SK-N-SH treated with all-trans-retinoic acid at 6 μM for 48 hours (cell line): ENCODE results near the gene PIM1.

Experiments
- ATAC-seq: fragments of 200-7000 bp; cut with Tn5 transposase; 3 replicates; pipeline ENCODE4 v1.9.1; 2020; ENCODE audit warnings: mild to moderate bottlenecking, moderate library complexity
- ARNTL ChIP-seq: fragments of 450-650 bp; formaldehyde crosslinking; IDR thresholded peaks from 2 replicates; pipeline ENCODE4 v1.5.0; 2020; ENCODE audit warnings: low read depth, mild to moderate bottlenecking, moderate library complexity, borderline replicate concordance
- BACH2 ChIP-seq: fragments of 250-450 bp; sonication (Bioruptor Pico); IDR thresholded peaks from 2 replicates; pipeline ENCODE4 v1.9.0; 2021; ENCODE audit warnings: mild to moderate bottlenecking, borderline replicate concordance
- CREB5 ChIP-seq: fragments of 250-450 bp; sonication (Bioruptor Pico); IDR thresholded peaks from 2 replicates; pipeline ENCODE4 v1.5.1; 2020; ENCODE audit warnings: low read depth, mild to moderate bottlenecking, moderate library complexity
- CSDC2 ChIP-seq: fragments of 250-450 bp; sonication (Bioruptor Pico); IDR thresholded peaks from 2 replicates; pipeline ENCODE4 v1.5.0; 2020; ENCODE audit warnings: mild to moderate bottlenecking, moderate library complexity
- ESRRG ChIP-seq: fragments of 250-450 bp; sonication (Bioruptor Pico); IDR thresholded peaks from 2 replicates; pipeline ENCODE4 v1.6.1; 2021; ENCODE audit warnings: mild to moderate bottlenecking
- PPARA ChIP-seq: fragments of 250-450 bp; sonication (Bioruptor Pico); IDR thresholded peaks from 2 replicates; pipeline ENCODE4 v1.5.0; 2020; ENCODE audit warnings: mild to moderate bottlenecking, borderline replicate concordance
- ZNF565 ChIP-seq: fragments of 450-650 bp; formaldehyde crosslinking; conservative IDR thresholded peaks from 2 replicates; pipeline ENCODE4 v1.5.0; 2020; ENCODE audit warnings: low read depth, mild to moderate bottlenecking, moderate library complexity
- ZNF70 ChIP-seq: fragments of 450-650 bp; formaldehyde crosslinking; IDR thresholded peaks from 2 replicates; pipeline ENCODE4 v1.5.0; 2020; ENCODE audit warnings: mild to moderate bottlenecking, moderate library complexity
- ZNF8 ChIP-seq: fragments of 450-650 bp; formaldehyde crosslinking; IDR thresholded peaks from 2 replicates; pipeline ENCODE4 v1.5.0; 2020; ENCODE audit warnings: mild to moderate bottlenecking, moderate library complexity
- TF ChIP-seq, protein P1 (sequence below): fragments of 250-450 bp; sonication (Bioruptor Pico); IDR thresholded peaks from 2 replicates; pipeline ENCODE4 v1.8.0; 2020; ENCODE audit warnings: mild to moderate bottlenecking, moderate library complexity, borderline replicate concordance
- TF ChIP-seq, protein P2 (sequence below): fragments of 250-450 bp; sonication (Bioruptor Pico); IDR thresholded peaks from 2 replicates; pipeline ENCODE4 v1.5.0; 2020; ENCODE audit warnings: mild to moderate bottlenecking, moderate library complexity

The PIM1 gene

DNA sequence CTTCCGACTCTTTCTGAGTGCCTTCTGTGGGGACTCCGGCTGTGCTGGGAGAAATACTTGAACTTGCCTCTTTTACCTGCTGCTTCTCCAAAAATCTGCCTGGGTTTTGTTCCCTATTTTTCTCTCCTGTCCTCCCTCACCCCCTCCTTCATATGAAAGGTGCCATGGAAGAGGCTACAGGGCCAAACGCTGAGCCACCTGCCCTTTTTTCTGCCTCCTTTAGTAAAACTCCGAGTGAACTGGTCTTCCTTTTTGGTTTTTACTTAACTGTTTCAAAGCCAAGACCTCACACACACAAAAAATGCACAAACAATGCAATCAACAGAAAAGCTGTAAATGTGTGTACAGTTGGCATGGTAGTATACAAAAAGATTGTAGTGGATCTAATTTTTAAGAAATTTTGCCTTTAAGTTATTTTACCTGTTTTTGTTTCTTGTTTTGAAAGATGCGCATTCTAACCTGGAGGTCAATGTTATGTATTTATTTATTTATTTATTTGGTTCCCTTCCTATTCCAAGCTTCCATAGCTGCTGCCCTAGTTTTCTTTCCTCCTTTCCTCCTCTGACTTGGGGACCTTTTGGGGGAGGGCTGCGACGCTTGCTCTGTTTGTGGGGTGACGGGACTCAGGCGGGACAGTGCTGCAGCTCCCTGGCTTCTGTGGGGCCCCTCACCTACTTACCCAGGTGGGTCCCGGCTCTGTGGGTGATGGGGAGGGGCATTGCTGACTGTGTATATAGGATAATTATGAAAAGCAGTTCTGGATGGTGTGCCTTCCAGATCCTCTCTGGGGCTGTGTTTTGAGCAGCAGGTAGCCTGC is 4.8 kb downstream of the PIM1 start:
- TF ChIP-seq ZNF70 (CRISPR knock-in tag), result no peak
- TF ChIP-seq, all 23 proteins: peak for 0
- no peak for ATAC-seq

DNA sequence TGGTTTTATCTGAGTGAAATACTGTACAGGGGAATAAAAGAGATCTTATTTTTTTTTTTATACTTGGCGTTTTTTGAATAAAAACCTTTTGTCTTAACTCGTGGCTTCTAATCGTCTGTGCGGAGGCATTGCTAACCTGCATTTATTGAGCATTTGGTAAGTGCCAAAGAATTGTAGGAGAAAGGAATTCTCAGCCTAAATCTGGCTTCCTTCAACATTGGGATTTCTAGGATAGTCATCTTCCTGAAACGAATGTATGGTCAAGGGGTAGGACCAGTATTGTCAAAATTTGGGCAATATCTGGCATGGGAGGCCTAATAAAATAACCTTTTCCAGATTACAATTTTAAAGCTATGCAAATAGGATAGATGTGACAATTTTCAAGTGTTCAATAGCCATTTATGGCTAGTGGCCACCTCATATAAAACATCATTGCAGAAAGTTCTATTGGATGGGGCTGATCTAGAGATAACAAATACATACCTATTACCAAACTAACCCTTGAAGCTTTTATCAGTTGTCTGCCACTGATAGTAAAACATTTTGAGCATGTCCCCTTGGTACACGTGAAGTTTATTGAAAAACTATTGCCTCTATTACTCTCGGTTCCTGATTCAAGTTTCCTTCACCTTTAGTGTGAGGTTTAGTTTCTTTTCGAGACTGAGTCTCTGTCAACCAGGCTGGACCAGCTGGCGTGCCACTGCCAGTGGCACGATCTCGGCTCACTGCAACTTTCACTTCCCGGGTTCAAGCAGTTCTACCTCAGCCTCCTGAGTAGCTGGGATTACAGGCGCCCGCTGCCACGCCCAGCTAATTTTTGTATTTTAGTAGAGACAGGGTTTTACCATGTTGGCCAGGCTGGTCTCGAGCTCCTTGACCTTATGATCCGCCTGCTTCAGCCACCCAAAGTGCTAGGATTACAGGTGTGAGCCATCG is 5.6 kb downstream of the PIM1 start:
- no peak for TF ChIP-seq ZNF70 (CRISPR knock-in tag)
- peak; percentile 8; the same call in 1 of the 2 replicates for TF ChIP-seq ESRRG
- TF ChIP-seq, protein P1, sequence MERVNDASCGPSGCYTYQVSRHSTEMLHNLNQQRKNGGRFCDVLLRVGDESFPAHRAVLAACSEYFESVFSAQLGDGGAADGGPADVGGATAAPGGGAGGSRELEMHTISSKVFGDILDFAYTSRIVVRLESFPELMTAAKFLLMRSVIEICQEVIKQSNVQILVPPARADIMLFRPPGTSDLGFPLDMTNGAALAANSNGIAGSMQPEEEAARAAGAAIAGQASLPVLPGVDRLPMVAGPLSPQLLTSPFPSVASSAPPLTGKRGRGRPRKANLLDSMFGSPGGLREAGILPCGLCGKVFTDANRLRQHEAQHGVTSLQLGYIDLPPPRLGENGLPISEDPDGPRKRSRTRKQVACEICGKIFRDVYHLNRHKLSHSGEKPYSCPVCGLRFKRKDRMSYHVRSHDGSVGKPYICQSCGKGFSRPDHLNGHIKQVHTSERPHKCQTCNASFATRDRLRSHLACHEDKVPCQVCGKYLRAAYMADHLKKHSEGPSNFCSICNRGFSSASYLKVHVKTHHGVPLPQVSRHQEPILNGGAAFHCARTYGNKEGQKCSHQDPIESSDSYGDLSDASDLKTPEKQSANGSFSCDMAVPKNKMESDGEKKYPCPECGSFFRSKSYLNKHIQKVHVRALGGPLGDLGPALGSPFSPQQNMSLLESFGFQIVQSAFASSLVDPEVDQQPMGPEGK (CRISPR knock-in tag), result peak; percentile 65; the same call in 1 of the 2 replicates
- TF ChIP-seq, all 23 proteins: peak for 2
- ATAC-seq, result no peak

DNA sequence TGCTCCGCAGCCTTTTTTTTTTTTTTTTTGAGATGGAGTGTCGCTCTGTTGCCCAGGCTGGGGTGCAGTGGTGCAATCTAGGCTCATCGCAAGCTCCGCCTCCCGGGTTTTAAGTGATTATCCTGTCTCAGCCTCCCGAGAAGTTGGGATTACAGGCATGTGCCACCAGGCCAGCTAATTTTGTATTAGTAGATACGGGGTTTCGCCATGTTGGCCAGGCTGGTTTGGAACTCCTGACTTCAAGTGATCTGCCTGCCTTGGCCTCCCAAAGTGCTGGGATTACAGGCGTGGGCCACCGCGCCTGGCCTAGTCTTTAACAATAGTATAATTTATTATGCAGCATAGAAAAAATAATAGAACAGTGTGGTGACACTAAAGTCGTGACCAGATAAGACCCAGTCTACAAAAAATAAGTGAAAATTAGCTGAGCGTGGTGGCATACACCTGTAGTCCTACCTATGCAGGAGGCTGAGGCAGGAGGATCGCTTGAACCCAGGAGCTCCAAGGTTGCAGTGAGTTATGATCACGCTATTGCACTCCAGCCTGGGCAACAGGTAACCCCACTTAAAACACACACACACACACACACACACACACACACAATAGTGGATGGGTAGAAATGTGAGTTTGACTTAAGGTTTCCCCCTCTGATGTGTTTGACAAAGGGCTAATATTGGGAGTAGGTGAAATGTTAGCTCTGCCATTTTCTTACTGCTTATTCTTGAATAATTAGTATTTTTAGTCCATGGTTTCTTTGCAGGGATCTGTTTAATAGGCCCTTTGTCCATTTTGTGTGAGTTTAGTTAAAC is 6.5 kb downstream of the PIM1 start:
- no peak for ATAC-seq
- no peak for TF ChIP-seq CSDC2 (CRISPR knock-in tag)
- TF ChIP-seq ARNTL (CRISPR knock-in tag), result no peak
- TF ChIP-seq ZNF565 (CRISPR knock-in tag), result no peak
- TF ChIP-seq CREB5 (CRISPR knock-in tag), result peak; percentile 10; the same call in 1 of the 2 replicates

- peak; percentile 34; the same call in 2 of the 3 replicates for ATAC-seq
Observed at GRCh38 chr6:37177077-37177934, 7.4 kb downstream of the PIM1 start.

More at GRCh38 chr6:37177077-37177934, 7.4 kb downstream of the PIM1 start:
- no peak for TF ChIP-seq ZNF8 (CRISPR knock-in tag)
- TF ChIP-seq ESRRG, result no peak
- no peak for TF ChIP-seq PPARA (CRISPR knock-in tag)
- no peak for TF ChIP-seq BACH2 (CRISPR knock-in tag)
- no peak for TF ChIP-seq ARNTL (CRISPR knock-in tag)
- TF ChIP-seq, protein P2, sequence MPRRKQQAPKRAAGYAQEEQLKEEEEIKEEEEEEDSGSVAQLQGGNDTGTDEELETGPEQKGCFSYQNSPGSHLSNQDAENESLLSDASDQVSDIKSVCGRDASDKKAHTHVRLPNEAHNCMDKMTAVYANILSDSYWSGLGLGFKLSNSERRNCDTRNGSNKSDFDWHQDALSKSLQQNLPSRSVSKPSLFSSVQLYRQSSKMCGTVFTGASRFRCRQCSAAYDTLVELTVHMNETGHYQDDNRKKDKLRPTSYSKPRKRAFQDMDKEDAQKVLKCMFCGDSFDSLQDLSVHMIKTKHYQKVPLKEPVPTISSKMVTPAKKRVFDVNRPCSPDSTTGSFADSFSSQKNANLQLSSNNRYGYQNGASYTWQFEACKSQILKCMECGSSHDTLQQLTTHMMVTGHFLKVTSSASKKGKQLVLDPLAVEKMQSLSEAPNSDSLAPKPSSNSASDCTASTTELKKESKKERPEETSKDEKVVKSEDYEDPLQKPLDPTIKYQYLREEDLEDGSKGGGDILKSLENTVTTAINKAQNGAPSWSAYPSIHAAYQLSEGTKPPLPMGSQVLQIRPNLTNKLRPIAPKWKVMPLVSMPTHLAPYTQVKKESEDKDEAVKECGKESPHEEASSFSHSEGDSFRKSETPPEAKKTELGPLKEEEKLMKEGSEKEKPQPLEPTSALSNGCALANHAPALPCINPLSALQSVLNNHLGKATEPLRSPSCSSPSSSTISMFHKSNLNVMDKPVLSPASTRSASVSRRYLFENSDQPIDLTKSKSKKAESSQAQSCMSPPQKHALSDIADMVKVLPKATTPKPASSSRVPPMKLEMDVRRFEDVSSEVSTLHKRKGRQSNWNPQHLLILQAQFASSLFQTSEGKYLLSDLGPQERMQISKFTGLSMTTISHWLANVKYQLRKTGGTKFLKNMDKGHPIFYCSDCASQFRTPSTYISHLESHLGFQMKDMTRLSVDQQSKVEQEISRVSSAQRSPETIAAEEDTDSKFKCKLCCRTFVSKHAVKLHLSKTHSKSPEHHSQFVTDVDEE (CRISPR knock-in tag), result no peak
- TF ChIP-seq, protein P1 (CRISPR knock-in tag), result no peak; the same call in 1 of the 2 replicates
- TF ChIP-seq ZNF70 (CRISPR knock-in tag), result no peak
